HepG2 (cell line): ENCODE results near the gene SMARCB1. TPM values are rescaled to one million over a fixed set of nuclear protein-coding genes. Genes with fewer than 3 reads are reported as not detected.

ENCODE experiments used
- ARNTL ChIP-seq: sonication (generic); formaldehyde crosslinking; IDR thresholded peaks from 2 replicates; pipeline ENCODE4 v1.4.0; 2020; ENCODE audit warnings: mild to moderate bottlenecking, missing genetic modification reagents
- DZIP1 ChIP-seq: sonication (generic); formaldehyde crosslinking; IDR thresholded peaks from 2 replicates; pipeline ENCODE4 v1.5.0; 2020; ENCODE audit warnings: mild to moderate bottlenecking, missing genetic modification reagents
- FOXK1 ChIP-seq: sonication (generic); formaldehyde crosslinking; IDR thresholded peaks from 2 replicates; pipeline ENCODE4 v1.4.0; 2020; ENCODE audit warnings: low read depth, missing genetic modification reagents, borderline replicate concordance
- KAT2B ChIP-seq: fragments of 150-350 bp; IDR thresholded peaks from 2 replicates; pipeline ENCODE4 v1.6.1; 2014; ENCODE audit warnings: low read depth, low read length, borderline replicate concordance
- MBD4 ChIP-seq: IDR thresholded peaks from 2 replicates; pipeline ENCODE4 v1.6.1; 2012; ENCODE audit warnings: low read length, inconsistent platforms, borderline replicate concordance
- MXD1 ChIP-seq: sonication (generic); formaldehyde crosslinking; IDR thresholded peaks from 2 replicates; pipeline ENCODE4 v1.4.0; 2020; ENCODE audit warnings: mild to moderate bottlenecking, missing genetic modification reagents
- NCOA5 ChIP-seq: sonication (generic); formaldehyde crosslinking; IDR thresholded peaks from 2 replicates; pipeline ENCODE4 v1.4.0; 2020; ENCODE audit warnings: missing genetic modification reagents
- RNF219 ChIP-seq: sonication (generic); formaldehyde crosslinking; IDR thresholded peaks from 2 replicates; pipeline ENCODE4 v1.5.0; 2020; ENCODE audit warnings: mild to moderate bottlenecking, missing genetic modification reagents
- SIX1 ChIP-seq: sonication (generic); formaldehyde crosslinking; IDR thresholded peaks from 2 replicates; pipeline ENCODE4 v1.4.0; 2020; ENCODE audit warnings: missing genetic modification reagents, borderline replicate concordance
- SNAPC2 ChIP-seq: sonication (generic); formaldehyde crosslinking; IDR thresholded peaks from 2 replicates; pipeline ENCODE4 v1.8.1; 2022; ENCODE audit warnings: mild to moderate bottlenecking, missing genetic modification reagents
- SOX5 ChIP-seq: IDR thresholded peaks from 2 replicates; pipeline ENCODE4 v1.6.1; 2016; ENCODE audit warnings: borderline replicate concordance
- TRIM24 ChIP-seq: sonication (generic); formaldehyde crosslinking; IDR thresholded peaks from 2 replicates; pipeline ENCODE4 v1.8.0; 2022; ENCODE audit warnings: mild to moderate bottlenecking, missing genetic modification reagents
- ZNF10 ChIP-seq: sonication (generic); formaldehyde crosslinking; IDR thresholded peaks from 2 replicates; pipeline ENCODE4 v1.4.0; 2020; ENCODE audit warnings: mild to moderate bottlenecking, low read depth, missing genetic modification reagents, borderline replicate concordance
- ZNF572 ChIP-seq: sonication (generic); formaldehyde crosslinking; IDR thresholded peaks from 2 replicates; pipeline ENCODE4 v1.5.1; 2020; ENCODE audit warnings: mild to moderate bottlenecking, missing genetic modification reagents
- ZNF589 ChIP-seq: sonication (generic); formaldehyde crosslinking; conservative IDR thresholded peaks from 2 replicates; pipeline ENCODE4 v1.8.0; 2022; ENCODE audit warnings: mild to moderate bottlenecking, moderate library complexity, missing genetic modification reagents
- ZNF607 ChIP-seq: sonication (generic); formaldehyde crosslinking; IDR thresholded peaks from 2 replicates; pipeline ENCODE4 v1.5.1; 2020; ENCODE audit warnings: missing genetic modification reagents, mild to moderate bottlenecking, borderline replicate concordance
- ZNF614 ChIP-seq: IDR thresholded peaks from 2 replicates; pipeline ENCODE4 v1.6.1; 2018; ENCODE audit warnings: missing biosample characterization, missing genetic modification reagents, inconsistent platforms, borderline replicate concordance
- ZNF644 ChIP-seq: IDR thresholded peaks from 2 replicates; pipeline ENCODE4 v1.6.1; 2016; ENCODE audit warnings: low read depth
- polyA plus RNA-seq, 8 experiments: library from polyadenylated mRNA; depleted of rRNA in 3 of 8; stranded (reverse) in 7 of 8; unstranded in 1 of 8; fragments of >200 nt; fragmentation: Illumina TruSeq in 4 of 8; extraction: Trizol in 4 of 8; gene quantifications; 2 replicates each; pipeline versions ENCODE4 v1.2.1 to v1.2.3, GENCODE V29; 2011 to 2016; ENCODE audit warnings: low read depth in 4 of 8, missing spikeins in 1 of 8, mixed read lengths in 1 of 8; ENCODE audit not compliant: insufficient read depth in 1 of 8
- total RNA-seq, 5 experiments: library from RNA; depleted of rRNA; stranded (reverse); fragments of >200 nt; fragmentation: Illumina TruSeq; extraction: Trizol; gene quantifications; 2 replicates each; pipeline ENCODE4 v1.2.3, GENCODE V29; 2016; ENCODE audit warnings: low read depth in 1 of 5
- TF ChIP-seq, protein P1 (sequence below): sonication (generic); formaldehyde crosslinking; IDR thresholded peaks from 2 replicates; pipeline ENCODE4 v1.5.1; 2020; ENCODE audit warnings: missing genetic modification reagents, mild to moderate bottlenecking, borderline replicate concordance
- TF ChIP-seq, protein P2 (sequence below): sonication (generic); formaldehyde crosslinking; IDR thresholded peaks from 2 replicates; pipeline ENCODE4 v1.8.0; 2023; ENCODE audit warnings: mild to moderate bottlenecking, missing genetic modification reagents

SMARCB1 gene
- total and polyA plus RNA-seq, 2 of the 13 experiments (the other 11 are each of a cell fraction or from before 2014, with no cell fraction given), result 74.0 to 166 TPM

- TF ChIP-seq FOXK1 (CRISPR knock-in tag) (0 out of 2 replicates have a peak, but pooled peaks have one; percentile 10), KAT2B (no peak), SIX1 (CRISPR knock-in tag) (no peak), ARNTL (CRISPR knock-in tag) (peak; percentile 58), ZNF614 (CRISPR knock-in tag) (peak; percentile 5; the same call in 1 of the 2 replicates), MXD1 (CRISPR knock-in tag) (no peak; the same call in 1 of the 2 replicates), ZNF589 (CRISPR knock-in tag) (no peak), ZNF607 (CRISPR knock-in tag) (peak; percentile 7; the same call in 1 of the 2 replicates), ZNF644 (no peak), TRIM24 (CRISPR knock-in tag) (no peak), NCOA5 (CRISPR knock-in tag) (no peak), DZIP1 (CRISPR knock-in tag) (no peak), SOX5 (CRISPR knock-in tag) (no peak), ZNF572 (CRISPR knock-in tag) (0 out of 2 replicates have a peak, but pooled peaks have one; percentile 77), ZNF10 (no peak), MBD4 (no peak), SNAPC2 (CRISPR knock-in tag) (no peak; the same call in 1 of the 2 replicates), RNF219 (CRISPR knock-in tag) (no peak)
- TF ChIP-seq, protein P1, sequence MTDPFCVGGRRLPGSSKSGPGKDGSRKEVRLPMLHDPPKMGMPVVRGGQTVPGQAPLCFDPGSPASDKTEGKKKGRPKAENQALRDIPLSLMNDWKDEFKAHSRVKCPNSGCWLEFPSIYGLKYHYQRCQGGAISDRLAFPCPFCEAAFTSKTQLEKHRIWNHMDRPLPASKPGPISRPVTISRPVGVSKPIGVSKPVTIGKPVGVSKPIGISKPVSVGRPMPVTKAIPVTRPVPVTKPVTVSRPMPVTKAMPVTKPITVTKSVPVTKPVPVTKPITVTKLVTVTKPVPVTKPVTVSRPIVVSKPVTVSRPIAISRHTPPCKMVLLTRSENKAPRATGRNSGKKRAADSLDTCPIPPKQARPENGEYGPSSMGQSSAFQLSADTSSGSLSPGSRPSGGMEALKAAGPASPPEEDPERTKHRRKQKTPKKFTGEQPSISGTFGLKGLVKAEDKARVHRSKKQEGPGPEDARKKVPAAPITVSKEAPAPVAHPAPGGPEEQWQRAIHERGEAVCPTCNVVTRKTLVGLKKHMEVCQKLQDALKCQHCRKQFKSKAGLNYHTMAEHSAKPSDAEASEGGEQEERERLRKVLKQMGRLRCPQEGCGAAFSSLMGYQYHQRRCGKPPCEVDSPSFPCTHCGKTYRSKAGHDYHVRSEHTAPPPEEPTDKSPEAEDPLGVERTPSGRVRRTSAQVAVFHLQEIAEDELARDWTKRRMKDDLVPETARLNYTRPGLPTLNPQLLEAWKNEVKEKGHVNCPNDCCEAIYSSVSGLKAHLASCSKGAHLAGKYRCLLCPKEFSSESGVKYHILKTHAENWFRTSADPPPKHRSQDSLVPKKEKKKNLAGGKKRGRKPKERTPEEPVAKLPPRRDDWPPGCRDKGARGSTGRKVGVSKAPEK (CRISPR knock-in tag), result no peak
- TF ChIP-seq, protein P2, sequence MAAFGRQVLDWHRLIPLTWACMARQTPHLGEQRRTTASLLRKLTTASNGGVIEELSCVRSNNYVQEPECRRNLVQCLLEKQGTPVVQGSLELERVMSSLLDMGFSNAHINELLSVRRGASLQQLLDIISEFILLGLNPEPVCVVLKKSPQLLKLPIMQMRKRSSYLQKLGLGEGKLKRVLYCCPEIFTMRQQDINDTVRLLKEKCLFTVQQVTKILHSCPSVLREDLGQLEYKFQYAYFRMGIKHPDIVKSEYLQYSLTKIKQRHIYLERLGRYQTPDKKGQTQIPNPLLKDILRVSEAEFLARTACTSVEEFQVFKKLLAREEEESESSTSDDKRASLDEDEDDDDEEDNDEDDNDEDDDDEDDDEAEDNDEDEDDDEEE (CRISPR knock-in tag), result no peak; the same call in 1 of the 2 replicates
These were observed 18.9 kb upstream of the SMARCB1 start, which contains the start of gene CHCHD10 (continued) for GRCh38 chr22:23767673-23768548.
